GM18508 (cell line): ENCODE results near the gene HPS3.
"Not testable (repeated sequence)": the region's sequence is repeated elsewhere in the genome, so short reads cannot be mapped to it uniquely, and the experiment has no call there.

ENCODE experiments used
- ATAC-seq: cut with Tn5 transposase; IDR thresholded peaks from one replicate; pipeline ENCODE4 v1.9.1; 2021; ENCODE audit warnings: moderate number of reproducible peaks; ENCODE audit not compliant: insufficient read depth, unreplicated experiment

The HPS3 gene

DNA sequence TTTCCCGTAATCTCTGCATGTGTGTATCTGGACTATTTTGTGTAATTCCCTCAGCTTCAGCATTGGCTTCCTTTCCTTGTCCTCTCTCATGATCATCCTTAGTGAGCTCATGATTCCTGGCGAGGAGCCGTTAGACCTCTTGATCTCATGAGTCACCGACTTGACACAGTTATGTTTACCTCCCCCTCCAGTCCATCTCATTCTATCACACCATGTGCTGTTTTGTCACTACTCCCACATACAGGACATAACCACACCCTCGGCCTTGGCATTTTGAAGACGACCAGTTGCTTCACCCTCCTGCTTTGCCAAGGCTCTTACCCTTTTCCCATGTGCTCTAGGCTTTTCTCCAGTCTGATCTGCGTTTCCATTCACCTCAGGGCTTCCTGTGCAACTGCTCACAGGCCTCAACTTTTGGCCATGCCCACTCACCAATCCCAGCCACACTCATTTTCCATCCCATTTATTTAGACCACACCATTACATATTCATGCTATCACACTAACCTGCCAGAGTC lies 50.7 kb downstream of the HPS3 start:
- ATAC-seq, result no peak

DNA sequence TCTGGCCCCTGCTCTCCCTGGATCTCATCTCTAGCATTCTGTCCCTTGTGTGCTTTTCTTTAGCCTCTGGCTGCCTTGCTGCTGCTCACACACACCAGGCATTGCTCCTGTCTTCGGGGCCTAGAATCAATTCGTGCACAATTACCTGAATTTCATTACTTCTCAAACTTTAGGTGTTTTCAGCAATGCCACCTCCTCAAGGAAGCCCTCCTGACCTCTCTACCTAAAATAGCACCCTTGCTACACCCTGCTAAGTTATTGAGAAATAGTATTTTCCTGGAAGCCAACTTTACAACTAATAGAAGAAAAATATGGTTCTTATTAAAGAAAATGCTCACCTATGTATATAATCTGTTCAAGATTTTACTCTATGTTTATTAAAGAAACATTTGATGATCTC lies 51.7 kb downstream of the HPS3 start:
- ATAC-seq, result no peak

DNA sequence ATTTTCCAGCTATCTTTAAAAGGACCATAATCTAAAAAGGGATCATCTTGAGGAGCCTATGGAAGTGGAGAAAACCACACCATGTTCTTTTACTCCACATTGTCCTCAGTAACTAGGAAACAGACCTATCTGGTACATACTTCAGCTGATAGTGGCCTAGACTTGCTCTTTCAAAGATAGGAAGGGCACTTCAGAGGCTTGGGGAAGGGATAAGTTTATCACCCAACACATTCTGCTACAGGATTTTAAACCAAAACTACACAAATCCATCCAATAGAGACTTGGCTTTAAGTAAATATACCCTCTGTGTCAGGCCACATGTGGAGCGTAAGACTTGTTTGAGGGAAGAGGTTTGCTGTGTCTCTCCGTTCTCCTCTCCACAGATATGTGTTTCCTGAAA lies 56.8 kb downstream of the HPS3 start:
- ATAC-seq, result no peak

DNA sequence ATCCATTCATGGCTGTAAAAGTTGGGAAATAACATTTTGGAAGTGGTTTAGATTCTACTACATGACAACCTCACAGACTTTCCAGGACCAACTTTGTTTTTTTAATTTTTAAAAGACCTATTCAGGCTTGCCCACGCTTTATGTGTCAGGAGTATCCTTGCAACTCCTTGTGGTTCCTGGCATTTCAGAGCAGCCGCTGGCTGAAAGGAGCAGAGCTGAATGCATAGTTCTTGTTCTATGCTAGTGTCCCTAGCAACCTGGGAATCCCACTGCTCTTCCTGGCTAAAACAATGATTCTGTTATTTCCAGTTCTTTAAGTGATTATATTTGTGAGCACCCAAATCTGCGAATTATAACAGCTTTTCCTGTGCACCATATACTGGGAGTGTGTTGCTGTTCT lies 57.3 kb downstream of the HPS3 start:
- no peak for ATAC-seq

DNA sequence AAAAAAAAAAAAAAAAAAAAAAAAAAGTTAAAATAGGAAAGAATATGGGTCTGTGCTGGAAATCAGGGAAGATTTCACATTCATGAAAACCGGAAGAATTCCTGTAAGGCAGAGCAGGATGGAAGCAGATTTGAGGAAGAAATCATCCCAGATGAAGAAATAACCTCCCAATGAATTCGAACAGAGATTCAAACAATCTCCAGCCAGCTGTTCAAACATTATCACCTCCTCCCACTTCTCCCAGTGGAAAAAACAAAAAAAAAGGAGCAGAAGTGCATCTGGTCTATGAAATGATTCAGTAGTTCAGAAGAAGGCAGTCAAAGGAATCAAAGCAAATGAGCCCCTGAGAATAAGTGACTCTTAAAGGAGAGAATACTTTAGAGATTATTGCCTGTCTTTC lies 59.1 kb downstream of the HPS3 start:
- no peak for ATAC-seq

DNA sequence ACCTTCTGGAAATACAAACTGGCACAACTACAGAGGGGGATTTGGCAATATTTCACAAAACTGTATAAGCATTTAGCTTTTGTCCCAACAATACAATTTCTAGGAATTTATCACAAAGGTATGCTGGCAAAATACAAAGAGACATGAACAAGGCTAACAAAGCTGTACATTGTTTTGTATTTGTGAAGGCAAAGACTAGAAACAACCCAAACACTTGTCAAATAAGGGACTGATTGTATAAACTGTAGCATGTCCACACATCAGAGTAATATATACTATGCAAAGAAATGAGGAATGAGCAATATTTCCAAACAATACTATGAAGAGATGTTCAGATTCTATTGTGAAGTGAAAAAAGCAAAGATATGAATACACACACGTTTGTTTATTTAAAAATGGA lies 65.8 kb downstream of the HPS3 start:
- ATAC-seq, result no peak

DNA sequence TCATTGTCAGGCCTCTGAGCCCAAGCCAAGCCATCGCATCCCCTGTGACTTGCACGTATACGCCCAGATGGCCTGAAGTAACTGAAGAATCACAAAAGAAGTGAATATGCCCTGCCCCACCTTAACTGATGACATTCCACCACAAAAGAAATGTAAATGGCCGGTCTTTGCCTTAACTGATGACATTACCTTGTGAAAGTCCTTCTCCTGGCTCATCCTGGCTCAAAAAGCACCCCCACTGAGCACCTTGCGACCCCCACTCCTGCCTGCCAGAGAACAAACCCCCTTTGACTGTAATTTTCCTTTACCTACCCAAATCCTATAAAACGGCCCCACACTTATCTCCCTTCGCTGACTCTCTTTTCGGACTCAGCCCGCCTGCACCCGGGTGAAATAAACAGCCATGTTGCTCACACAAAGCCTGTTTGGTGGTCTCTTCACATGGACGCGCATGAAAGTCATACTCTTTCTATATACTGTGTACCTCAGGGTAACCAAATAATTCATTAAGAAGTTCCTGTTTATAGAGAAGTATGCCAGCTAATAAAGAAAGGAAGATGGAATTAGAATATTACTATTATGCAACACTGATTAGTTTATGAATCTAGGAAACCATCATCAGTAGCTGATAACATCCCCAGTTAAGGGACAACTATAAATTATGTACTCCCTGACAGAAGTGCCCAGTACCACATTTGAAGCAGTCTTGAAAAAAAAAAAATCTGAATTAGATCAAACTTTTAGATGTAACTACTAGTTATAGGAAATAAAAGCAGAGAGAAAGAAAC lies 67.6 kb downstream of the HPS3 start:
- not testable (repeated sequence) for ATAC-seq

DNA sequence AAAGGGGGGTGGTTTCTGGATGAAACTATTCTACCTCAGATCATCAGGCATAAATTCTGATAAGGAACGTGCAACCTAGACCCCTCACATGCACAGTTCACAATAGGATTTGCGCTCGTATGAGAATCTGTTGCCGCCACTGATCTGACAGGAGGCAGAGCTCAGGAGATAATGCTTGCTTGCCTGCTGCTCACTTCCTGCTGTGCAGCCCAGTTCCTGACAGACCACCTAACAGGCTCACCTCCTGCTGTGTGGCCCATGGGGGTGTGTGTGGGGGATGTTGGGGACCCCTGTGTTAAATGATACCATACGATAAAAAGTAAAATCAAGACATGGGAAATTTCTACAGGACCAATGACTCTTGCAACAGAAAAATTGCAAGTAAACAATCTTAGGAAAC lies 68.2 kb downstream of the HPS3 start:
- ATAC-seq, result no peak

DNA sequence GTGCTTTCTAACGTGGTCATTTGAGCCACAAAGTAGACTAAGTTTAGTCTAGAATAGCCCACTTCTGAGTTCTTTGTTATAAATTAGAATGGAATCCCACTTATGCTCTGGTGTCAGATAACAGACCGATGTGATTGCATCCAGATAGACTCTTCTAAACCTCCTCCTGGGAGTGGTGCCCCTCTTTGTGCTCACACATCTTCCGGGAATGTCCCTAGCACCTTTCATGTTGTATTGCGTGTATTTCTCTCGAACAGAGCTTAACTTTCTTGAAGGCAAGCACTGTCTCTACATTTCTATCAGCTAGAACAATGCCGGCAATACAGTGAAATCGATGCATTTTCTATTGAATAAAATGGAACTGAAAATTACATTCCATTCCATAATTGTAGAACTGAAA lies 69.2 kb downstream of the HPS3 start:
- no peak for ATAC-seq

DNA sequence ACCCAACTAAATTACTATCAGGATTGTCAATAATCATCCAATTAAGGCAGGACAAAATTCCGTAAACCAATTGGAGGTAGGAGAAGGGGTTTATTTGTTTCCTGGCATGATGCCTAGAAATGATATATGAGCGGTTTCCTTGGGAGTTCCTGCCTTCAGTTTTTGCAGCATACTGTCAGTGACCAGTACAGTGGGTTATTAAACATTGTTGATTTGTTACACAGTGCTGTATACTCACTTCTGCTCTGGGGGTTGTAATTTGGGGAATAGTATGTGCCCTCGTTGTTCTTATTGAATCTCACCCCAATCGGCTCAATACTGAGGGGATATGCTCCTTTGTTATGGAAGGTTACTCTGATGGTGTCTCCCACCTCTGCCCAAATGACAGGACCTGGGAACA lies 70.0 kb downstream of the HPS3 start:
- ATAC-seq, result no peak

DNA sequence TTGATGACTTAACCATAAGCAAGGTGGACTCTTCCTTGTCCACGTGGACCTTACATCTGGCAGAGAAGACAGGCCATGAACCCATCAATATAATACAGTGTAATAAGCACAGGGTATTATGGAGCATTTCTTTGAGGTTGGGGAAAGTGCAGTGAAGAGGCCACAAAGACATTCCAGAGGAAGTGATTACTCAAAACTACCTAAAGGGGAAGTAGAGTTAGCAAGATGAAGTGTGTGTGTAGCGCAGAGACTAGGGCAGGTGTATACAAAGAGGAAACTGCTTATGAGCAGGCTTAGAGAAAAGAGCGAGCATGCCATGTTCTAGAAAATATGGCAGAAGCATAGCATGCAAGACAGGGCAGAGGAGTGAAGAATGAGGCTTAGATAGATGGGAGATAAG lies 74.3 kb downstream of the HPS3 start:
- ATAC-seq, result peak; percentile 99

DNA sequence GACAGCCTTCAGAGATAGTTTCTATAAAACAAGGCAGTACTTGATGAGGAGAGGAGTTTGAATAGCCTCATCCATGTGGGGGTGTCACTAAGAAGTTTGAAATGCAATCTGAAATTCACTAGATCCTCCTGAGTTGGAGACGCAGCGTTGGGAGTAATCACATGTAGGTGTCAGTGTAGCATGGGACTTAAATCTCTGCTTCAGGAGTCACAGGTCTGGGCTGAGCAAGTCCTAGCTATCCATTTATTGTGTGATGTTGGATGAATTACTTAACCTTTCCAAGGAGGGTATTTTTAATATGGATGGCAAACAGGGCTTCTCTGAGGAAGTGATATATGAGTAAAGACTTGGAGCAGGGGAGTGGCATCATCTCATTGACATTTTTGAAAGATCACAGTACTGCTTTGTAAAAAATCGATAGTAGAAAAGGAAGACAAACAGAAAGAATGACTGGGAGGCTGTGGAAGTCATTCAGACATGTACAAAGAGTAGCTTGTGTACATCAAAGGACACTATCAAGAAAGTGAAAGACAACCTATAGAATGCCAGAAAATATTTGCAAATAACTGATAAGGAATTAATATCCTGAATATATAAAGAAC lies 75.1 kb downstream of the HPS3 start:
- ATAC-seq, result no peak

DNA sequence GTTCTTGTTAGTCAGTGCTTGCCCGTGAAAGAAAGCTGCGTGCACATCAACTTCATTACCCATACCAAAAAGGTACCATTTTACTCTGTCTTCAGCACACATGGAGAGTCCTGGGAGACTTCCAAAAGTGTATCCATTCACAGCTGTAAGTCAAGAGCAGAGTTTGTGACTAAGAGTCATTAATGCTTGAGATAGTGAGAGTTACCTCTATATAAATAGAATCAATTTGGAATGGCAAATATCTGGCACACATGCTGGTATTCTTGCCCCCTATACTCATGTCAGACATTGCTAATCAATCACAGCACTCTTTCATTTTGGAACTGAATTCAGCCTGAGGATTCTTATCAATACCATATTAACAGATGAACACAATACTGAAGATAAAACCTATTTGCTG lies 78.0 kb downstream of the HPS3 start:
- no peak for ATAC-seq

DNA sequence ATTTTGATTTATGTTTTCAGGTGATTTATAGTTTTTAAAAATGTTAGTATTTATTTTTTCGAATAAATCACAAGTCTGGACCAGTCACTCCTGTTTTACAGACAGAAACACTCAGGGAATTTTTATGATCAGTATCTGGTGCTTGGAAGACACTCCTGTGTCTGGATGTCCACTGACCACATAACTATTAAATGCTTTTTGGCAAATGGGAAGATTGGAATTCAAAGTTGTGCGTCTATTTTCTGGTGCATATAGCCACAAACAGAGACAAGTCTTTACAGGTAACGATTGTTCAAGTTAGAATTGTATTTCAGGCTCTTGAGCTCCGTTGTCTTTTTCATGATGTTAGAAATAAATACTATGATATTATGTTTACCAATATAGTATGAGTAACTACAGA lies 80.0 kb downstream of the HPS3 start:
- no peak for ATAC-seq

DNA sequence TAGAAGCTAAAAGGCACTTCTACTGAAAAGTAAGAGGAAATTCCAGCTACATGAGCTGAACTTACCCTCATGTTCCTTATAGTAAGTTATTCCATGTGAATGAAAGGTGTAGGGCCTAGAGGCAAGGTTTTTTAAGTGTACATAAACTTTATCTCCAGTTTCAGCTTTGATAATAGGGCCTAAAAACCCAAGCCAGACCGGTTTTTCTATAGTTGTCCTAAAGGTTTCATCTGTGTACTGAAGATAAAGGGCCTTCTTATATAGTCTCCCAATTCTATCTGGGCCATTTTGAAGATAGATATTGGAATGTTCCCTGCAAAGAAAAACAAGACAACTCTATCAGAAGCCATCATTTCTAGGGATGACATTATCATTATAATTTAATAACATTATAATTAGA lies 82.9 kb downstream of the HPS3 start:
- no peak for ATAC-seq

DNA sequence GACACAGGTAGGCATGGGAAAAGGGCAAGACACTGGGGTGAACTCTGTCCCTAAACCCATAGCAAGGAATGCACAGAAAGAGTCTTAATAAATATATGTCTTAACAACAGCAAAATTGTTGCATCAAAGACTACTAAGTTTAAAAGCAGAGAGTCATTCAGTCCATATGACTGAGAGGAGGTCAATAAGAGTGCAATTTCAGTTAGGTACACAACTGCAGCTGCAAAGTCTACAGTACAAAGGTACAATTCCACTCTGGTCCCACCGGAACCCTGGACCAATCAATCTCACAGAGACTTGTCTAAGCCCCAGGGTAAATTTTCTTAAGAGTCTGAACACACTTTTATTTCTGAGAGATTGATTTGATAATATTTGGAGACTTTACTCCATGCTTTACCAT lies 85.3 kb downstream of the HPS3 start:
- ATAC-seq, result no peak

DNA sequence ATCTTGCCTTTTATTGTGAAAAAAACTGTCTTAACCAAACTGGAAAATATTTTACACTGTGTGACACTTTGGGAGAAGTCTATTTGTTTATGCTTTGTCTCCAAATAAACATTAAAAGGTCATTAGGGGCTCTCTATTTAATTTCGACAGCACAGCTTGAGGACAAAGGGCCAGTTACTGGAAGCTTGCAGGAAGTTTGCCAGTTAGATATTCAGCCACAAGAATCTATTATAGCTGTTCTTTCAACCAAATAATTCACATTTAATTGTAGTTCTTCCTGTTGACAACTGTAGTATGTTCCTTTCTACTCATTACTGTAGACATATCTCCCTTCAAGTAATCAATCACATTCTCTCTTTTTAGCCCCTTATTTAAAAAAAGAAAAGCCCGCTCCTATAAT lies 86.1 kb downstream of the HPS3 start:
- no peak for ATAC-seq

DNA sequence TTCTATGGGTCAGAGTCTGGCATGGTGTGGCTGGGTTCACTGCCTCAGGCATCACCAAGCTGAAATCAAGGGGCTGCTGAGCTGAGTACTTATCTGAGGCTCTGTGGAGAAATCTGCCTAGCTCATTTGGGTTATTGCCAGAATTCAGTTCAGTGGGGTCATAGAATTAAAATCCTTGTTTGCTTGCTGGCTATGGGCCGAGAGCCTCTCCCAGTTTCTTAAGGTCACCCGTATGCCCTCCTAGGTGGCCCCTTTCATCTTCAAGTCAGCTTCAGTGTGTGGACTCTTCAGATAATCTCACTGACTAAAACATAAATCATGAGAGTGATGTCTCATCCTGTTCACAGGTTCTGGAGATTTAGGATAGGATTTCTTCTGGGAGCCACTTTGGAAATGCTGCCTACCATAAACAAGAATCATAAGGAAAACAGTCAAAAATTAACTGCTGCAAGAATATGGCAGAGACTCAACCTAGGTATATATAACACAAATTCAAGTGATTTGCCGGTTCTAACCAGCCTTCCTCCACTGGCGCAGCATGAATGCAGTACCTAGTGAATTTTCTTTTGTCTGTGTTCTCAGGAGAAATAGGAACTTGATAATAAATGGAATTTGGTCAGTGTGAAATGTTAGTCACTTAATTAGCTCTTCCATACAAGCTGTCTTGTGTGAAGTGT lies 86.9 kb downstream of the HPS3 start:
- no peak for ATAC-seq

DNA sequence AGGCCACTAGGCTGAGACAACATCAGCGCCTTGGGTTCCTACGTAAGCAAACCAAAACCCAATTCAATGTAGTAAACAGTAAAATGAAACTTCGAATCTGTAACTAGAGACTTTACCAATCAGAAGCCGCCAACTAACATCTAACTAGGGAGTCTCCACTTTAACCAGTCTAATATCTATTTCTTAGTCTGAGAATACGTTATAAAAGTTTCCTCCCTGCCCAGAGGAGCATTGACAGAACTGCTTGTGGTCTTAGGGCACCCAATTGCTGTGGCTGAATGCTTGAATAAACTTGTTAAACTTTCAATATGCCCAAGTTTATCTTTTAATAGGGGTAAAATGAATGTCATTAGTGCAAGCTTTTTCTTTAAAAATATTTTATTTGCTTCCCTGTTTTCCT lies 87.9 kb downstream of the HPS3 start:
- ATAC-seq, result no peak

DNA sequence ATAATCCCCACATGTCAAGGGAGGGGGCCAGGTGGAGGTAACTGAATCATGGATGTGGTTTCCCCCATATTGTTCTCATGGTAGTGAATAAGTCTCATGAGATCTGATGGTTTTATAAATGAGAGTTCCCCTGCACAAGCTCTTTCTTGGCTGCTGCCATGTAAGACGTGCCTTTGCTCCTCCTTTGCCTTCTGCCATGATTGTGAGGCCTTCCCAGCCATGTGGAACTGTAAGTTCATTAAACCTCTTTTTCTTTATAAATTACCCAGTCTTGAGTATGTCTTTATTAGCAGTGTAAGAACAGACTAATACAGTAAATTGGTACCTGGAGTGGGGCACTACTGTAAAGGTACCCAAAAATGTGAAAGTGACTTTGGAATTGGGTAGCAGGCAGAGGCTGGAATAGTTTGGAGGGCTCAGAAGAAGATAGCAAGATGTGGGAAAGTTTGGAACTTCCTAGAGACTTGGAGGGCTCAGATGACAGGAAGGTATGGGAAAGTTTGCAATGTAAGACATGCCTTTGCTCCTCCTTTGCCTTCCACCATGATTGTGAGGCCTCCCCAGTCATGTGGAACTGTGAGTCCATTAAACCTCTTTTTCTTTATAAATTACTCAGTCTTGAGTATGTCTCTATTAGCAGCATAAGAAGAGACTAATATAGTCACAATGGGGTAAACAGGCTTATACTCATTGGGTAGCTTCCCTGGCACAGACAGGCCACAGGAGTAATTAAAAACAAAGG lies 90.1 kb downstream of the HPS3 start:
- not testable (repeated sequence) for ATAC-seq
